Activated T-cell treated with anti-CD3 and anti-CD28 coated beads for 24 hours (primary cell): ENCODE results near the gene CFAP73.

Experiments
- DNase-seq: peaks from one replicate; pipeline ENCODE4 v3.0.0-alpha.2; 2020; ENCODE audit warnings: low read depth

Gene CFAP73

DNA sequence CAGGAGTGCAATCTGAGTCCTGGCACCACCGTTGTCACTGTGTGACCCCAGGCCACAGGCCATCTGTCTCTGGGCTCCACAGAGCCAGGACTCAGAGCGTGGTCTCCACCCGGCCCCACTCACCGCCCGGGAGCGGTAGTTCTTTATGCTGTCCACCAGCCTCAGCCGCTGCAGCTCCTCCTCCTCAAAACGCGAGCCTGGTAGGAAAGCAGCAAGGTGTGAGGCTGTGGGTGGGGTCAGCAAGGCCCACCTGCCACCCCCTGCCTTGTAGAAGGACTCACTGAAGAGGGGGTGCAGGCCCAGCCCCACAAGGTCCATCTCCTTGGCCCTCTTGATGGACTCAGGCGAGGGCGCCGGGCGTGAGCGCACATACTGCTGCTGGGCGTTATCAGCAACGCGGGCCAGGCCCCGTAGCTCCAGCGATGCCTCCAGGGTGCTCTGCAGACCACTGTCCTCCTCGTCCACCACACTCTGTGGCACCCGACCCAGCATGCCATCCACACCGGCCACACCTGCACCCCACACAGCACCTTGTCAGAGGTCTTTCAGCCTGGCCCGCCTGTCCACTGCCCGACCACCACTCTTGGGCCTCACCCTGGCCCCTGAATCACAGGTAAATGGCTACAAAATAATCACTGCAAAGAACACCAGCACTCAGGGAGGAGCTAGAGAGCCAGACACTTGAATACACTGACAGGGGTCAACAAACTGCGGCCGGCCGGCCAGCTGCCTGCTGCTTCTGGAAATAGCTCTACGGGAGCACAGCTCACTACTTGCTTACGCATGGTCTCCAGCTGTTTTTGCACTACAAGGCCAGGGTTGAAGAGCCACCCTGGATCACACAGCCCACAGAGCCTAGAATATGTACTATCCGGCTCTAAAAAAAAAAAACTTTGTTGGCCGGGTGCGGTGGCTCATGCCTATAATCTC, 16.3 kb downstream of the CFAP73 start:
- DNase-seq: no peak

DNA sequence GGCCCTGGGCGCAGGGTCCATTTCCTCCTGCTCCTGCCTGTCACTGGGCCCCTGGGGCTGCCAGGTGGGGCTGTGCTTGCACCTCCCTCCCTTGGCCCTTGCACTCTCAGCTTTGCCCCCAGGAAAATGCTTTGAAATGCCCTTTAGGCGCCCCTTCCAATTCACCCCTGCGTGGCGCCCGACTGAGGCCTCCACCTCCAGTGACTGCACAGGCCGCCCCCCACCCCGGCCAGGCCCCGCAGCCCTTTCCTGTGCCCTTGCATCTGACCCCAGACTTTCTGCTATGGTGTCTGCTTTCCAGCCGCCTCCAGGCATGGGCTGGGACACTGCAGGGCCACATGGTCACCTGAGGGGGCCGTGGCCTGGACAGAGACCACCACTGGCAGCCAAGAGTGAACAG, 18.3 kb downstream of the CFAP73 start:
- DNase-seq: no peak

DNA sequence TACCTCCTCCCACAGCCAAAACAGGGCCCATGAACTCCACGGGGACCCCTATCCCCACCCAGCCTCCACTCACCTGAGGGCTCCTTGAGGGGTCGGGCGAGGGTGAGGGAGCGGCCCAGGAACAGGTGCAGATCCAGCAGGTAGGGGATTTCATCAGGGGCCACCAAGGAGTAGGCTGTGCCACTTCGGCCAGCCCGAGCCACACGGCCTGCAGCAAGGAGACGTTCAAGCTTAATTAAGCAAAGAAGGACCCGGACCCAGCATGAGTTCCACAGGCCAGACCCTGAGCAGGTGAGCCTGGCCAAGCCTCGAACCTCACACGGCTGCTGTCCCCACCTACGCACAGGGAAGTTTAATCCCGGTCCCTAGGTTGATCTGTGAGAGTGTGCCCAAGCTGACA, 20.2 kb downstream of the CFAP73 start:
- DNase-seq: no peak

DNA sequence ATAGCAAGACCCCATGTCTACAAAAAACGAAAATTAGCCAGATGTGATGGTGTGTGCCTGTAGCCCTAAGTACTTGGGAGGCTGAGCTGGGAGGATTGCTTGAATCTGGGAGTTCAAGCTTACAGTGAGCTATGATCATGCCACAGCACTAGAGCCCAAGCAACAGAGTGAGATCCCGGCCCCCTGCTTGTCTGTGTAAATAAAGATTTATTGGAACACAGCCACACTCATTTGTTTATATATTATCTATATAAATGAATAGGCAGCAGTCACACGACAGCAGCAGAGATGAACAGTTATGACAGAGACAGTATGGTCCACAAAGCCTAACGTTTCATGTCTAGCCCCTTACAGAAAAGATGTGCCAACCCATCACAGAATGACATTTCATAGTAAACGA, 20.9 kb downstream of the CFAP73 start:
- no peak for DNase-seq

DNA sequence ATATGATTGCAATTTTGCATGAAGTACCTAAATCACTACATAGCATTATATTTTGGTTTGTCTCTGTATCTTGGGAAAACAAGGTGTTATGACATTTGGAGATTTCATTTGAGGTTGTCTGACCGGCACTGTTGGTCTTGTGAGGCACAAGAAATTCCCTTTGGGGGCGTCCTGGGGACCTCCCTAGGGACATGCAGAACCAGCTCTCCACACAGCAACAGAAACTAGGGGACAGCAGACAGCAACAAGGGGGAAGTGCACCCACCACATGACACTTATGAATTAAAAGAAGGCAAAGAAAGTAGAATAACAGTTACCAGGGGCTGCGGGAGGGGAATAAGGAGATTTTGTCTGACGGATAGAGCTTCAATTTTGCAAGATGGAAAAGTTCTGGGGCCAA, 21.4 kb downstream of the CFAP73 start:
- no peak for DNase-seq

DNA sequence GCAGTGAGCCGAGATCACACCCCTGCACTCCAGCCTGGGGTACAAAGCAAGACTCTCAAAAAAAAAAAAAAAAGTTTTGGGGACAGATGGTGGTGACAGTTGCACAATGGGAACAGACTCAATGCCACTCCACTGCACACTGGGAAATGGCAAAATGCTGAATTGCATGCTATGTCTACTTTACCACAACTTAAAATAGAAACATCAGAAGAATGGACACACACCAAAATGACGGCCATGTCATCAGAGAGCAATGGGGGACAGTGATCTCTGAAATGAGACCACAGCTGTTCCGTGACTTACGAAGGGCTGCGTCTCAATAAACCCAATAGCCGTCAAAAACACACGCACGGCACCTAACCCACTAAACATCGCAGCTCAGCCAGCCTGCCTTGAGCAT, 22.0 kb downstream of the CFAP73 start:
- DNase-seq: no peak

DNA sequence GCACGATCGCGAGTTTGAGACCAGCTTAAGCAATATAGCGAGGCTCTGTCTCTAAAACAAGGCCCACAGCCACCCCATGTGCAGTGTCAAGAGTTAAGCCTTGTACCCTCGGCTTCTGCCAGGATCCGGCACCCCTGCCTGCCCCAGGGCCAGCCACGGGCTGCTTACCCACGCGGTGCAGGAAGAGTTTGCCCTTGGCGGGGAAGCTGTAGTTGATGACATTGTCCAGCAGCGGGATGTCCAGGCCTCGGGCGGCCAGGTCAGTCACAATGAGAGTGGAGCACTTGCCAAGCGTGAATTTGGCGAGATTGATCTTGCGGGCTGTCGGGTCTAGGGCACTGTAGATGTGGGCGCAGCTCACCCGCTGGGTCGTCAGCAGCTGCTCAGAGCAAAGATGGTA, 22.7 kb downstream of the CFAP73 start:
- no peak for DNase-seq

DNA sequence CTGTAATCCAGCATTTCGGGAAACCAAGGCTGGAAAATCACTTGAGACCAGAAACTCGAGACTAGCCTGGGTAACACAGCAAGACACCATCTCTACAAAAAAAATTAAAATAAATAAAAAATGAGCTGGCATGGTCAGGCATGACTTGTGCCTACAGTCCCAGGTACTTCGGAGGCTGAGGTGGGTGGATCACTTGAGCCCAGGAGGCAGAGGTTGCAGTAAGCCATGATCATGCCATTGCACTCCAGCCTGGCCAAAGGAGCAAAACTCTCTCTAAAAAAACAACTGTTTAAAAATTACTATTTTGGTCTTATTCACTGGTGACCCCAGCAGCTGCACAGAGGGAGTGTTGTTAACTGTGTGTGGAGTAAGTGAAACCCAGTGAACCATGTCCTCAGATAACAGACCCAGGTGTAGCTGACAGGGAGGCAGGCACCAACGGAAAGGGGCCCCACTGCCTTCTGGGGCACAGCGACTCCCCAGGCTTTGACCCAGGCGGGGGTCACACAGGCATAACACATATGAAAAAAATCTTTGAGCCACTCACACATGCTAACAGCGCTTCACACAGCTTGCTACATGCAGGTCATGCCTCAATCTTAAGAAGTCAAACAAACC, 23.7 kb downstream of the CFAP73 start:
- no peak for DNase-seq

DNA sequence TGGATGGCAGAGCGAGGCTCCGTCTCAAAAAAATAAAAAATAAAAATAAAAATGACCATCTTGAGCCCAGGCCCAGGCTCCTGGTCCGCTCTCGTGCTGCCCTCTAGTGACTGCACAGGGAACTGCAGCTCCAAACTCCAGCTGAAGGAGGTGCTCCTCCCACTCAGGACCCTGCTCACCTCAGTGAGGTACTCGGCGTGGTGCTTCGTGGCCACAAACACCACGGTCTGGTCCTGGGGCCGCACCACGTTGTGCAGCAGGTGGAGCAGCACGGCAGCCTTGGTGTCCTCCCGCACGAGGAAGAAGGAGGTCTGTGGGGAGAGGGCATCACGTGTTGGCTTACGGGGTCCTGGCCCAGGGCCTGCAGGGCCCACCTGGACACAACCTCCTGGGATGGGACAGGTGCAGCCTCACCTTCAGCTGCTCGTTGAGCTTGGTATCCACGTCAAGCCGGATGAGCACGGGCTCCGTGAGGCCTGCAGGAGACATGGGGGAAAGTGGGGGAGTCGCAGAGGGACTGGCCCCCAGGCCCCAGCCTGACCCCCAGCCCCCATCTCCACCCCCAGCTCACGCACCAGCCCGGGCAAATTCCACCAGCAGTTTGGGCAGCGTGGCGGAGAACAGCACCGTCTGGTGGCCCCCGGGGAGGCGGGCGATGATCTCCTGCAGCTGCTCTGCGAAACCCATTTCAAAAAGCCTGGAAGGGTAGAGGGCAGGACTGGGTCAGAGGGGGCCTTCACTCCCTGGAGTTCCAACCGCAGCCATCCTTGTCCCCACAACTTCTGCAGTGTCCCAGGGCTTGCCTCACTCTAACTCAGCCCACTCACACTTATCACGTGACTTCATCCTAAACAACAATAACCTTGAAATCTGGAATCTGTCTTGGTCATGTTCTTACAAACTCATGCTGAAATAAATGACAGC, 25.2 kb downstream of the CFAP73 start:
- peak; percentile 70 for DNase-seq

DNA sequence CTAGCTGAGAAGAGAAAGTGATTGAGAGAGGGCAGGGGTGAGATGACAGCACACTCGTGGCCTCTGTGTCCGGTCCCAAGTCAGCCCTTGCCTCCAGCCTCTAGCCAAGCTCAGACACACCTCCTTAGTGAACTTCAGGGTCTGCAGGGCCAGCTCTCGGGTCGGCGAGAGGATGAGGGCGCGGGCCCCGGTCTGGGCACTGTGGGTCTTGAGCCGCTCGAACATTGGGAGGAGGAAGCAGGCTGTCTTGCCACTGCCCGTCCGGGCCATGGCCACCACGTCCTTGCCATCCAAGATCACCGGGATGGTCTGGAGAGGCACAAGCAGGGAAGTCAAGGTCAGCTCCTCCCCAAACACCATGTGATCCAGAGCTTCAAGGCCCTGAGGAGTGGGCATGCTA, 29.5 kb downstream of the CFAP73 start:
- no peak for DNase-seq

DNA sequence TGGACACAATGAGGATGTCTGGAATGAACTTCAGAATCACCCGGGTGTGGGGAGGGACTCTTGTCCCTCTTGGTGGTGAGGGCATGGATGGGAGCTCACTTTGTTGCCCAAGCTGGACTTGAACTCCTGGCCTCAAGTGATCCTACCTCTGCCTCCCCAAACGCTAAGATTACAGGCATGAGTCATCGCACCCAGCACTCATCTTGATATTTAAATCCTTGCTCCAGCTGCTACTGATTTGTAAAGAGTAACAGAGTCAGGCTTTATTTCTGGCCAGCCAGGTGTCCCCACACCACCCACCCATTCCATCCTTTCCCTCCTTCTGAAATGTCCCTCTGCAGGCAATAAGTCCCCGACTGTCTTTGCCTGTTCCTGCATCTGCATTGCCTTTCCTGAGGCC, 30.8 kb downstream of the CFAP73 start:
- DNase-seq: no peak

DNA sequence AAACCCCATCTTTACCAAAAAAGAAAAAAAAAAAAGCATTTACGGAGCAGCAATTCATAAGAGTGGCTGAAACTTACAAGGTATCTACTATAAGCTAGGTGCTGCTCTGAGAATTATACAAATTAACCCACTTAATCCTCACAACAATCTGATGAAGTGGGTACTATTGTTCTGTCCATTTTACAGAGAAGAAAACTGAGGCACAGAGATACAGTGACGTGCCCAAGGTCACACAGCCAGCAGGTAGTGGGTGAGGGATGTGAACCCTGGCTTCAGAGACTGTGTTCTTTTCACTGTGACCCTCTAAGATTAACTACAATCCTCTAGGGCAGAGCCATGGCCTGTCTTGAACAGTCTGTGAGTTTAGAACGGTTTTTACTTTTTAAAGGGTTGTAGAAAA, 32.5 kb downstream of the CFAP73 start:
- DNase-seq: no peak

DNA sequence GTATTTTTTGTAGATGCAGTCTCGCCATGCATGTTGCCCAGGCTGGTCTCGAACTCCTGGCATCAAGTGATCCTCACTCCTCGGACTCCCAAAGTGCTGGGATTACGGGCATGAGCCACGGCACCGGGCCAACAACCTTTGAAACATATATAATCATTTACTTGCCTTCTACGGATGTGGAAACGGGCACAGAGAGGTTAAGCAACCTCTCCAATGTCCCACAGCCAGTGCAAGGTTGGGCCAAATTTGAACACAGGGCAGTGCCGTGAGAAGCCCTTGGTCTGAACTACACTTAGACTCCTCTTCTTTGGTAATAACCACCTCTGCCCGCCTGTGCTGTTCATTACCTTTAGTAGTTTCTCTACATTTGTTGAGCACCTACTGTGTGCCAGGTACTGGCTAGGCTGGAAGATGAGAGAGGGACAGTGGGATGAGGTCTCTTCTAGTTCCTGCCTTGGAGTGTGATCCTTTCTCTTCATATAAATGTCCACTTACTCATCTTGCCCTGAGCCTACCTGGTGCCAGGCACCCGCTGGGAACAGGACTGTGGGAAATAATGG, 33.6 kb downstream of the CFAP73 start:
- no peak for DNase-seq

DNA sequence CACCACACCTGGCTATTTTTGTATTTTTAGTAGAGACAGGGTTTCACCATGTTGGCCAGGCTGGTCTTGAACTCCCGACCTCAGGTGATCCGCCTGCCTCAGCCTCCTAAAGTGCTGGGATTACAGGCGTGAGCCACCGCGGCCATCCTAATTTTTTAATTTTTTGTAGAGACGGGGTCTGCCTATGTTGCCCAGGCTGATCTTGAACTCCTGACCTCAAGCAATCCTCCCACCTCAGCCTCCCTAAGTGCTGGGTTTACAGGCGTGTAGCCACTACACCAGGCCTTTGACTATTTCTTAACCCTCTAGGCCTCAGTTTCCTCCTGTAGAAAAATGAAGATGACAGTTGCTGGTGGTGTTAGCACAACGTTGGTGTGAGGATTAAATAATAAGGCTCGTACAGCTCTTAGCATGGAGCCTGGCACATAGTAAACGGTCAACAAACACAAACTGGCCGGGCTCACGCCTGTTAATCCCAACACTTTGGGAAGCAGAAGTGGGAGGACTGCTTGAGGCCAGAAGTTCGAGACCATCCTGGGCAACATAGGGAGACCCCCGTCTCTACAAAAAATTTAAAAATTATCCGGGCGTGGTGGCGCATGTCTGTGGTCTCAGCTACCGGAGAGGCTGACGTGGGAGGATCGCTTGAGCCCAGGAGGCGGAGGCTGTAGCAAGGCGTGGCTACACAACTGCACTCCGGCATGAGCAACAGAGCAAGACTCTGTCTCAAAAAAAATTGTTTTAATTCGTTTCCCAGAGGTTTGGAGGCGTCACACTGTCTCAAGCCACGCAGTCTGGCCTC, 34.8 kb downstream of the CFAP73 start:
- DNase-seq: no peak

DNA sequence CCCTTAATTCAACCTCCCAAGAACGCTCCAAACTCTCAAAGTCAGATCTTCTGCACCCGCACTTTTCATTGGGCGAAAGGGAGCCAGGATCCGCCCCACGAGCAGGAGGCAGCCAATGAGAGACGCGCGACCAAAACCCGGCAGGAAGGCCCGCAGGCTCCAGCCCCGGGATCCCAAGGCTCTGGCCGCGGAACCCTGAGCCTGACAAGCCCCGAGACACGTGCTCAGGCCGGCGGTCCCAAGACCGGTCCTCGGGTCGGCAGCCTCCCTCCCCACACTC, 35.3 kb downstream of the CFAP73 start:
- peak; percentile 87 for DNase-seq

DNA sequence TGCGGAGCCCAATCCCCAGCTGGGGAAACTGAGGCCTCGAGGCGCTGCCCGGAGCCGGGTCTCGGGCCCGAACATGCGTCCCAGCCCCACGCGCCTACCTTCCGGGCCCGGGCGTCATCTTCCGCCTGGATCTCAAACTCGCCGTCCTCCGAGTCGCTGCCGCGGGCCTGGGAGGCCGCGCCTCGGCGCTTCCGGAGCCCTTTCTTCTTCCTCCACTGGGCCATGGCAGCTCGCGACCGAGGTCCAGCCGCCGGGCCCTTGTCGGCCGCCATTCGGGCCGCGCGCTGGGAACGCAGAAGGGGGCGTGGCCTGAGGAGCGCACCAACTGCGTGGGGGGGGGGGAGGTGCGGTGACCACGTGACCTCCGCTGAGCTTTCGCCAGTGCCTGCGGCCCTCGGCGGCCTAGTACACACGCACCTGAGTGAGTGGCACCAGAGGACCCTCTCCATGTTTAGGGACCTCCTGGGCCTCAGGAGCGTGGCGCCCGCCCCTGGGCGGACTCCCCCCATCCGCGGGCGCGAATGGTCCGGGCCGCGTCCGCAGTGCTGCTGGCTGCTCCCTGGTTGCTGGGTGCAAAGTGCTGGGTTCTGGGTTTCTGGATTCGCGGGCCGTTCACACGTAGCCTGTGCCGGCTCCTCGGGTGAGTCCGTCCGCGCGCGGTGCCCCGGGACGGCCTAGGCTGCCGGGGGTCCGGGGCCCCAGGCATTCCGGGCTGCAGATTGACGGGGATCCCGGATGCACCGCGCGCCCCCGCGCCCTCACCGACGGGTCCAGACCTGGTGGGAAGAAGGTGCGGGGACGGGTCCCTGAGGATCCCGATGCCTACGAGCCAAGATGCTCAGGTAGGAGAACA, 35.9 kb downstream of the CFAP73 start, which contains the start of the genes DDX54 and RITA1:
Gene DDX54 (minus strand): TSS at position 299 of the 853 bp plus-strand sequence. CDS start 27 bp downstream, at position 272.
Gene RITA1 (plus strand): TSS at position 542 of the 853 bp plus-strand sequence. CDS start 1,026 bp downstream, outside the sequence.
- peak; percentile 75 for DNase-seq

DNA sequence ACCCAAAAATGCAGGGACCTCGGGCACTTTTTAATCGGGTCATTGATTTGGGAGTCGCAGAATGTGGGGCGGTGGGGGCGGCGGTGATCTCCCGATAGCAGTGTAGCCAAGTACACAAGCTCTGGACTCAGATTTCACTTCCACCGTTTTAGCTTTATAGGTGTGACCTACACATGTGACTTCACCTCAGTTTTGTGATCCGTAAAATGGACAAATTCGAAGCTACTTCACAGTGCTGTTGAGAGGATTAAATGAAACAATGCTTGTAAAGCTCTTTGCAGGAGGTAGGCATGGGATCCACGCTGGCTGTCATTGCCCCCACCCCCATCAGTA, 36.5 kb downstream of the CFAP73 start:
- DNase-seq: no peak

DNA sequence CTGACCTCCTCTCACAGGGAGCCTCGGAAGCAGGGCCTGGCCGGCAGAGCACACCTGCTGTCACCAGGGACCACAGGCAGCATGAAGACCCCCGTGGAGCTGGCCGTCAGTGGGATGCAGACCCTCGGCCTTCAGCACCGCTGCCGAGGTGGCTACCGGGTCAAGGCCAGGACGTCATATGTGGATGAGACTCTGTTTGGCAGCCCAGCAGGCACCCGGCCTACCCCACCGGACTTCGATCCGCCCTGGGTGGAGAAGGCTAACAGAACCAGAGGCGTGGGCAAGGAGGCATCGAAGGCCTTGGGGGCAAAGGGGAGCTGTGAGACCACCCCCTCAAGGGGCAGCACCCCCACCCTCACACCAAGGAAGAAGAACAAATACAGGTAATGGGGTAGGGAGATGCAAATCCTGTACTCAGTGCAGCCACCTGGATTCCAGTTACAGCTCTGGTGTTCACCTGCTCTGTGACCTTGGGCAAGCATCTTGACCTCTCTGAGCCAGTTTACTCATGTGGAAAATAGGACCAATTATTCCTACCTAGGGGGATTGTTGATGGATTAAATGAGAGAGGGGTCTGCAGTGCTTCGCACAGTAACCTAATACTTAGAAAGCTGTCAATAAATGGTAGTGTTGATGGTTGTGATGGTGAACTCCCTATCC, 37.3 kb downstream of the CFAP73 start:
- DNase-seq: no peak

DNA sequence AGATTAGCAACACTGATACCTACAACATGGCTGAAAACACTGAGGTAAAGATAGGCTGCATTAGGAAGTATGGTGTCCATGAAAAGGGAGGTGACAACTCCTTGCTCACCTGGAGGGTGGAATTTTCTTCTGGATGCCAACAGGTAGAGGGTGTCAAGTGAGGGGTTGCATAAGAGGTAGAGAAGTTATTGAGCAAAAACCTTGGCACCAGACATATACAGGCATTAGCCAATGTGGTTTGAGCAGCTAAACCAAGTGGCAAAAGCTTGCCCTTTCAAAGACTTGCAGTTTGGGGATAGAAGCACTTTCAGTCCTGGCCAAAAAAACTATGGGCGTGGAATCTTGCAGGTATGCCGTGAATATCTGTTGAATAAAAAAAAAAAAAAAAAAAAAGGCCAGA, 39.8 kb downstream of the CFAP73 start:
- DNase-seq: no peak

DNA sequence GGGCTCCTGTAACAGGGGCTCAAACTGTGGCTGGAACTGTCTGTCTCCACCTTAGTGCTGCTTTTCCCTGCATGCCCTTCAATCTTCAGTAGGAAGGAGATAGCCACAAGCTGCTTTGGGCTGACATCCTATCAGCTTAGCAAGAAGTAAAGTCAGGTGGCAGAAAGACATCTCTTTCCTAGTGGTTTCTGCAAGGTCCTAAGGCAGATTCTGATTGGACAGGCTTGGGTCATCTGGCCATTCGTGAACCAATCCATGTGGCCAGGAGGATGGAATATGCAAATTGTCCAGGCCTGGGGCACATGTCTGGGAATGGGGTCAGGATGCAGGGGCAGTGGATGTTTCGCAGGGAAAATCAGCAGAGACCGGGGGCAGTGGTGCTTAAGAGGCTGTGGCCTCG, 41.2 kb downstream of the CFAP73 start:
- no peak for DNase-seq
